Hepatocyte (in vitro differentiated cells): Measurements from ENCODE around the gene ELOA. TPM values are rescaled to one million over a fixed set of nuclear protein-coding genes. Genes with fewer than 3 reads are reported as not detected.
"Not testable (repeated sequence)": the region's sequence is repeated elsewhere in the genome, so short reads cannot be mapped to it uniquely, and the experiment has no call there.

Experiments
- DNase-seq: peaks from one replicate; pipeline ENCODE4 v3.0.0-alpha.2; 2016; ENCODE audit warnings: low spot score
- H2AFZ ChIP-seq: fragments of 200-600 bp; sonication (generic); 2 replicates; pipeline ENCODE4 v1.6.0; 2016; ENCODE audit warnings: antibody characterized with exemption, mild to moderate bottlenecking
- H3K27ac ChIP-seq: fragments of 200-600 bp; sonication (generic); 2 replicates; pipeline ENCODE4 v1.5.1; 2016; ENCODE audit warnings: mild to moderate bottlenecking
- H3K27me3 ChIP-seq: fragments of 200-600 bp; sonication (generic); 2 replicates; pipeline ENCODE4 v1.6.1; 2016
- H3K36me3 ChIP-seq: fragments of 200-600 bp; sonication (generic); replicated peaks from 2 replicates; pipeline ENCODE4 v1.5.1; 2016; ENCODE audit warnings: low read depth; ENCODE audit not compliant: insufficient read depth
- H3K4me1 ChIP-seq: fragments of 200-600 bp; sonication (generic); 2 replicates; pipeline ENCODE4 v1.5.1; 2016; ENCODE audit warnings: mild to moderate bottlenecking, moderate library complexity; ENCODE audit not compliant: insufficient read depth
- H3K4me2 ChIP-seq: fragments of 200-600 bp; sonication (generic); 2 replicates; pipeline ENCODE4 v1.6.0; 2016
- H3K4me3 ChIP-seq: fragments of 200-600 bp; sonication (generic); 2 replicates; pipeline ENCODE4 v1.5.1; 2016; ENCODE audit warnings: mild to moderate bottlenecking
- H3K79me2 ChIP-seq: fragments of 200-600 bp; sonication (generic); 2 replicates; pipeline ENCODE4 v1.6.0; 2017; ENCODE audit warnings: mild to moderate bottlenecking
- H3K9me2 ChIP-seq: fragments of 200-600 bp; sonication (generic); replicated peaks from 2 replicates; pipeline ENCODE4 v1.6.0; 2017; ENCODE audit warnings: mild to moderate bottlenecking; ENCODE audit not compliant: insufficient read depth
- H3K9me3 ChIP-seq: fragments of 200-600 bp; sonication (generic); 2 replicates; pipeline ENCODE4 v1.5.1; 2016; ENCODE audit warnings: low read depth, mild to moderate bottlenecking
- H4K20me1 ChIP-seq: fragments of 200-600 bp; sonication (generic); 2 replicates; pipeline ENCODE4 v1.6.0; 2016; ENCODE audit warnings: mild to moderate bottlenecking; ENCODE audit not compliant: insufficient read depth, poor library complexity, severe bottlenecking
- EZH2 ChIP-seq: fragments of 200-600 bp; sonication (generic); IDR thresholded peaks from 2 replicates; pipeline ENCODE4 v1.6.1; 2016; ENCODE audit warnings: antibody characterized with exemption, mild to moderate bottlenecking, borderline replicate concordance
- EZH2phosphoT487 ChIP-seq: fragments of 200-600 bp; sonication (generic); IDR thresholded peaks from one replicate; pipeline ENCODE4 v1.6.1; 2018; ENCODE audit warnings: antibody characterized with exemption, mild to moderate bottlenecking, low read depth, moderate library complexity; ENCODE audit not compliant: unreplicated experiment, severe bottlenecking
- WGBS: methylation state at CpG from one replicate; pipeline ENCODE4 v1.1.6; 2016; ENCODE audit warnings: low lambda C conversion rate; ENCODE audit errors: missing lambda C conversion rate; 5-methylcytosine and 5-hydroxymethylcytosine counted together
- polyA plus RNA-seq: library from polyadenylated mRNA; unstranded; fragments of >200 nt; fragmentation: Nextera tagmentation; extraction: Ambion mirVana; gene quantifications from 2 replicates; pipeline ENCODE4 v1.2.1, GENCODE V29; 2016
- total RNA-seq: library from RNA; depleted of rRNA; stranded (reverse); fragments of >200 nt; gene quantifications from 2 replicates; pipeline ENCODE4 v1.2.3, GENCODE V29; 2014
- TF ChIP-seq, protein P1 (sequence below): fragments of 200-600 bp; sonication (generic); IDR thresholded peaks from 2 replicates; pipeline ENCODE4 v1.5.1; 2016; ENCODE audit warnings: antibody characterized with exemption, mild to moderate bottlenecking; ENCODE audit not compliant: poor library complexity

Gene ELOA
- total and polyA plus RNA-seq, 2 experiments from 2014 or later: 25.6 to 26.0 TPM

DNA sequence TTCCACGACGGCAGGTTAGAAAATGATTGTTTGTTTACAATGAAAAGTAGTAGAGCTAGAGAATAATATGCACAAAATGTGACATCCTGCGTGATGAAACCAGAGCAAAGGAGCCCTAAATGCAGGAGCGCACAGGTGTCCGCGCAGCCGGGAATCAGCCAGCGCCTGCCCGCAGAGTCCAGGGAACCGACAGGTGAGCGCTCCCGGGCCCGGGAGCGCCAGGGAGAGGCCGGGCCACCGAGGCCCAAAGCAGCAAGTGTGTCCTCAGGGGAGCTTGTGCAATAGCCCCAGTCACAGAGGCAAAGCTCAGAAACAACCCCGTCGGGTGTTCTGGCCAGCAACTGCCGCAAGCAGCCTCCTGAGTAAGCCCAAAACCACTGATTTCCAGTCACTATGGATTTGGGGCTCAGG is 58.1 kb downstream of the ELOA start:
- H3K27me3 ChIP-seq: no peaks in the 10 kb centered on the region
- no peak for TF ChIP-seq EZH2phosphoT487
- no peak for TF ChIP-seq EZH2
- TF ChIP-seq, protein P1, sequence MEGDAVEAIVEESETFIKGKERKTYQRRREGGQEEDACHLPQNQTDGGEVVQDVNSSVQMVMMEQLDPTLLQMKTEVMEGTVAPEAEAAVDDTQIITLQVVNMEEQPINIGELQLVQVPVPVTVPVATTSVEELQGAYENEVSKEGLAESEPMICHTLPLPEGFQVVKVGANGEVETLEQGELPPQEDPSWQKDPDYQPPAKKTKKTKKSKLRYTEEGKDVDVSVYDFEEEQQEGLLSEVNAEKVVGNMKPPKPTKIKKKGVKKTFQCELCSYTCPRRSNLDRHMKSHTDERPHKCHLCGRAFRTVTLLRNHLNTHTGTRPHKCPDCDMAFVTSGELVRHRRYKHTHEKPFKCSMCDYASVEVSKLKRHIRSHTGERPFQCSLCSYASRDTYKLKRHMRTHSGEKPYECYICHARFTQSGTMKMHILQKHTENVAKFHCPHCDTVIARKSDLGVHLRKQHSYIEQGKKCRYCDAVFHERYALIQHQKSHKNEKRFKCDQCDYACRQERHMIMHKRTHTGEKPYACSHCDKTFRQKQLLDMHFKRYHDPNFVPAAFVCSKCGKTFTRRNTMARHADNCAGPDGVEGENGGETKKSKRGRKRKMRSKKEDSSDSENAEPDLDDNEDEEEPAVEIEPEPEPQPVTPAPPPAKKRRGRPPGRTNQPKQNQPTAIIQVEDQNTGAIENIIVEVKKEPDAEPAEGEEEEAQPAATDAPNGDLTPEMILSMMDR: no peak
- no peaks in the 10 kb centered on the region for H3K9me3 ChIP-seq
- H2AFZ ChIP-seq: peak overlapping the region; percentile 34
- peak overlapping the region; percentile 93 for H3K4me2 ChIP-seq
- H4K20me1 ChIP-seq: no peaks in the 10 kb centered on the region
- peak overlapping the region; percentile 61 for H3K4me3 ChIP-seq
- H3K4me1 ChIP-seq: peaks cover 18% of the 10 kb centered on the region
- no peaks in the 10 kb centered on the region for H3K36me3 ChIP-seq
- WGBS: 9% methylated on average over 19 of the region's 19 CpGs
- no peaks in the 10 kb centered on the region for H3K9me2 ChIP-seq
- DNase-seq: peak; percentile 73
- peaks cover 6% of the 10 kb centered on the region for H3K79me2 ChIP-seq
- H3K27ac ChIP-seq: peak overlapping the region; percentile 99

DNA sequence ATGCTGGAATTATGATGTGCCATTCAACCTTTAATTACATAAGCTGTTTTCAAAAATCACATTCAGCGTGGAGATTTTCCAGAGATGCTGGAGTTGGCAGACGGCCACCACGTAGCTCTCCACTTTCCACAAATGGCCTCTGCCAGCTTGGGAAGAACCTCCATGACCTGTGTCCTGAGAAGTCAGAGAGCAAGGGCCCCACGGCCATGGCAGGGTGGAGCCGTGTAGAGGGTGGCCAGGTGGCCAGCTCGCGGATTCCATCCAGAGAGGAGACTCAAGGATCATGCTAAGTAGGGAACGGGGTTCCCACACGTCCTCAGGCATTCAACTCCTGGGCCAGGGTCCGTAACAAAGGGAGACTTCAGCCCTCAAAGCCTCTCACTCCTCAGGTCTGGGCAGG is 58.6 kb downstream of the ELOA start:
- Histone ChIP-seq H3K36me3 (no peaks in the 10 kb centered on the region), H3K9me3 (no peaks in the 10 kb centered on the region), H3K4me2 (peak overlapping the region; percentile 93), H3K9me2 (no peaks in the 10 kb centered on the region), H4K20me1 (no peaks in the 10 kb centered on the region), H3K79me2 (peaks cover 6% of the 10 kb centered on the region), H3K4me1 (peaks cover 18% of the 10 kb centered on the region), H3K4me3 (no peak overlapping the region), H2AFZ (no peak overlapping the region), H3K27me3 (no peaks in the 10 kb centered on the region), H3K27ac (peak overlapping the region; percentile 99)
- no peak for DNase-seq
- TF ChIP-seq EZH2phosphoT487 (no peak), EZH2 (no peak)
- TF ChIP-seq, protein P1: no peak
- 67% methylated on average over 10 of the region's 10 CpGs for WGBS

DNA sequence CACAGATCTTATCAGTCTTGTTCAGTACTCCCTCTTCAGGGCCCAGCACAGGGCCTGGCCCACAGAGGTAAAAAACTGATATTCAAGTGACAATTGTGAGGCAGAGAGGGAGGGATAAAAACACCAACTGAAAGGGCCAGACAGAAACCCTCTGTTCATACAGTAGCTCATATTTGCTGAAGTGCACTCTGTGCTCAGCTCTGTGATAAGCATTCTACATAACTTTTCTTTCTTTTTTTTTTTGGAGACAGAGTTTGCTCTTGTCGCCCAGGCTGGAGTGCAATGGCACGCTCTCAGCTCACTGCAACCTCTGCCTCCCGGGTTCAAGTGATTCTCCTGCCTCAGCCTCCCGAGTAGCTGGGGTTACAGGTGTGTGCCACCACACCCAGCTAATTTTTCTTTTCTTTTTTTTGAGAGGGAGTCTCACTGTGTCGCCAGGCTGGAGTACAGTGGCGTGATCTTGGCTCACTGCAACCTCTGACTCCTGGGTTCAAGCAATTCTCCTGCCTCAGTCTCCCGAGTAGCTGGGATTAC is 59.6 kb downstream of the ELOA start:
- H2AFZ ChIP-seq, H3K4me2 ChIP-seq, H4K20me1 ChIP-seq, H3K4me3 ChIP-seq, H3K9me2 ChIP-seq, H3K36me3 ChIP-seq, H3K9me3 ChIP-seq, H3K27ac ChIP-seq, H3K27me3 ChIP-seq, DNase-seq, H3K79me2 ChIP-seq: not testable (repeated sequence)
- WGBS: 93% methylated on average over 7 of the region's 7 CpGs
- H3K4me1 ChIP-seq: peaks cover 18% of the 10 kb centered on the region

DNA sequence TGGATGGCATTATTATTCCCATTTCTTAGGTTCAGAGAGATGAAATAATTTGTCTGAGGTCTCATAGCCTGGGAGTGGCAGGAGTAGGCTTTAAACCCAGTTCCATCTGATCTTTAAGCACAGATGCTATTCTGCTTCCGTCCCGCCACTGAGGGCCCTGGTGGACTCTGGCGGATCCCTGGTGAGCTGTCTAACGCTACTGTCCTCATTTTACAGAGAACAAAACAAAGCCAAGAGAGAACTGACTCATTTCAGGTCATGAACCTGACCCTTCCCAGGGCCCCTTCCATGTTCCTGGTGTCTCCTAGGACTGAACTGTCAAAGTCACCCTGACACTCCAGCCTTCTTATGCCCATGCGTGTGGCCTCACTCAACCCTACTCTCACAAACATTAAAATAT is 60.4 kb downstream of the ELOA start:
- H3K36me3 ChIP-seq: no peaks in the 10 kb centered on the region
- no peaks in the 10 kb centered on the region for H3K9me3 ChIP-seq
- no peaks in the 10 kb centered on the region for H3K9me2 ChIP-seq
- no peak overlapping the region for H3K27ac ChIP-seq
- 88% methylated on average over 5 of the region's 5 CpGs for WGBS
- peaks cover 17% of the 10 kb centered on the region for H3K4me1 ChIP-seq
- no peak overlapping the region for H3K4me2 ChIP-seq
- H3K4me3 ChIP-seq: no peak overlapping the region
- TF ChIP-seq EZH2: no peak
- no peaks in the 10 kb centered on the region for H3K27me3 ChIP-seq
- peaks cover 5% of the 10 kb centered on the region for H3K79me2 ChIP-seq
- H2AFZ ChIP-seq: no peak overlapping the region
- no peaks in the 10 kb centered on the region for H4K20me1 ChIP-seq
- DNase-seq: no peak
